AG09309 (cell line): ENCODE measurements around the gene RASIP1.

Experiments
- DNase-seq: peaks from one replicate; pipeline ENCODE4 v3.0.0-alpha.2; 2010; ENCODE audit warnings: low read depth
- H3K4me3 ChIP-seq: 2 replicates; pipeline ENCODE4 v1.5.1; 2011; ENCODE audit warnings: mild to moderate bottlenecking, low read depth, low read length, moderate library complexity; ENCODE audit not compliant: control insufficient read depth
- TF ChIP-seq, protein P1 (sequence below): IDR thresholded peaks from 2 replicates; pipeline ENCODE4 v1.5.1; 2011; ENCODE audit warnings: mild to moderate bottlenecking, low read depth, low read length, inconsistent platforms; ENCODE audit not compliant: insufficient read depth, control insufficient read depth; ENCODE audit errors: missing control alignments

Gene RASIP1

DNA sequence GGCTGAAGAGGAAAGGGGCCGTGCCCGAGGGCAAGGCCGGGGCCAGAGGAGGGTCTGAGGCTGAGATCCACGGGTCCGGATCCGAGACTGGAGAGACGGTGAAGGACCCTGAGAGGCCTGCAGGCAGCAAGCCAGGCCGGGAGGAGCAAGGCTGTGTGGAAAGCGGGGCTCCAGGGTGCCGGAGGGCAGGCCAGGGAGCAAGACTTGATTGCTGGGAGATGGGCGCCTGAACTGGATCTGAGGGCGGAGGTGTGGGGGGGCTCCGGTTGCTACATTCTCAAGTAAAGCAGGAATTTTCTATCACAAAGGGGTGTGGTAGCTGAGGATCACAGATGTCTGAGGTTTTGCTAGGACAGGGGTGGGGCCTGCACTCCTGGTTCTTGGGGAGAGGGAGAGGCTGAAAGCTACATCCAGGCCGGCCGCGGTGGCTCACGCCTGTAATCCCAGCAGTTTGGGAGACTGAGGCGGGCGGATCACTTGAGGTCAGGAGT is 24.7 kb downstream of the RASIP1 start:
- TF ChIP-seq, protein P1, sequence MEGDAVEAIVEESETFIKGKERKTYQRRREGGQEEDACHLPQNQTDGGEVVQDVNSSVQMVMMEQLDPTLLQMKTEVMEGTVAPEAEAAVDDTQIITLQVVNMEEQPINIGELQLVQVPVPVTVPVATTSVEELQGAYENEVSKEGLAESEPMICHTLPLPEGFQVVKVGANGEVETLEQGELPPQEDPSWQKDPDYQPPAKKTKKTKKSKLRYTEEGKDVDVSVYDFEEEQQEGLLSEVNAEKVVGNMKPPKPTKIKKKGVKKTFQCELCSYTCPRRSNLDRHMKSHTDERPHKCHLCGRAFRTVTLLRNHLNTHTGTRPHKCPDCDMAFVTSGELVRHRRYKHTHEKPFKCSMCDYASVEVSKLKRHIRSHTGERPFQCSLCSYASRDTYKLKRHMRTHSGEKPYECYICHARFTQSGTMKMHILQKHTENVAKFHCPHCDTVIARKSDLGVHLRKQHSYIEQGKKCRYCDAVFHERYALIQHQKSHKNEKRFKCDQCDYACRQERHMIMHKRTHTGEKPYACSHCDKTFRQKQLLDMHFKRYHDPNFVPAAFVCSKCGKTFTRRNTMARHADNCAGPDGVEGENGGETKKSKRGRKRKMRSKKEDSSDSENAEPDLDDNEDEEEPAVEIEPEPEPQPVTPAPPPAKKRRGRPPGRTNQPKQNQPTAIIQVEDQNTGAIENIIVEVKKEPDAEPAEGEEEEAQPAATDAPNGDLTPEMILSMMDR = no peak
- no peak overlapping the region for H3K4me3 ChIP-seq
- no peak for DNase-seq

DNA sequence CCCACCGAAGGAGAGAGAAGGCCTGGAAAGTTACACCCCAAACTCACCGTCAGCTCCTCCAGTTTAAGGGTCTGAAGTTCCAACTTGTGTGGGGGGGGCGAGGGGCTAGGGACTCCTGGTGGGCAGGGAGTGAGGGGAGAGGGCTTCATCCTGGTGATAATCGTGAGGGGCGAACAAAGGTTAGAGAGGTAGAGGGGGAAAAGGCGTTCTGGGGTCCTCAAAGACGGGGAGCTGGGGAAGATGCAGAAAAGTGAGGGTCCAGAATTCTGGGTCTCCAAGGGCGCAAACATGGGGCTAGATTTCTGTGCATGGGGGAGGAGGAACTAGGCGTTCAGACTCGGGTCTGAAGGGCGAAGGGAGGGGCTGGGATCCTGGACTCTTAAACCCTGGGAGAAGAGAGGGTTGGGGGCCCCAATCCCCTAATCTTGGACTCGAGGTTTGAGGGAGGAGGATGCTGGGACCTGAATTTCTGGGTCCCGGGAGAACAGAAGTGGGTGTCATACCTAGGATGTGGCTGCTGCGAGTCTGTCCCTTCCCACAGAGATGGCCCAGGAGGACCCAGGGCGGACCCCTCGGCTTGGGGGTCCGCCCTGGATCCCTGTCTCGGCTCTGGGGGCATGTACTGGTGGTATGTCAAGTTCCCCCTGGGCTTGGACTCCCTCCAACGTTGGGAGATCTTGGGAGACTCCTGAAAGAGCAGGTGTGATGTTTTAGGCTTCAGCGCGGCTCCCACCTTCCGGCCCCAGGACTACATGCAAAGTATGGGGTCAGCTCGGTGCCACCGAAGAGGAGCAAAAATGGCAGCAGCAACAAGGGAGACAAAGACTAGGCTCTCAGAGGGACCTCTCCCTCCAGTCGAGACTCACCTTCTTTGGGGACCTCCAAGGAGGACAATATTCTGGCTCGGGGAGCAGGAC is 25.4 kb downstream of the RASIP1 start:
- DNase-seq = no peak

DNA sequence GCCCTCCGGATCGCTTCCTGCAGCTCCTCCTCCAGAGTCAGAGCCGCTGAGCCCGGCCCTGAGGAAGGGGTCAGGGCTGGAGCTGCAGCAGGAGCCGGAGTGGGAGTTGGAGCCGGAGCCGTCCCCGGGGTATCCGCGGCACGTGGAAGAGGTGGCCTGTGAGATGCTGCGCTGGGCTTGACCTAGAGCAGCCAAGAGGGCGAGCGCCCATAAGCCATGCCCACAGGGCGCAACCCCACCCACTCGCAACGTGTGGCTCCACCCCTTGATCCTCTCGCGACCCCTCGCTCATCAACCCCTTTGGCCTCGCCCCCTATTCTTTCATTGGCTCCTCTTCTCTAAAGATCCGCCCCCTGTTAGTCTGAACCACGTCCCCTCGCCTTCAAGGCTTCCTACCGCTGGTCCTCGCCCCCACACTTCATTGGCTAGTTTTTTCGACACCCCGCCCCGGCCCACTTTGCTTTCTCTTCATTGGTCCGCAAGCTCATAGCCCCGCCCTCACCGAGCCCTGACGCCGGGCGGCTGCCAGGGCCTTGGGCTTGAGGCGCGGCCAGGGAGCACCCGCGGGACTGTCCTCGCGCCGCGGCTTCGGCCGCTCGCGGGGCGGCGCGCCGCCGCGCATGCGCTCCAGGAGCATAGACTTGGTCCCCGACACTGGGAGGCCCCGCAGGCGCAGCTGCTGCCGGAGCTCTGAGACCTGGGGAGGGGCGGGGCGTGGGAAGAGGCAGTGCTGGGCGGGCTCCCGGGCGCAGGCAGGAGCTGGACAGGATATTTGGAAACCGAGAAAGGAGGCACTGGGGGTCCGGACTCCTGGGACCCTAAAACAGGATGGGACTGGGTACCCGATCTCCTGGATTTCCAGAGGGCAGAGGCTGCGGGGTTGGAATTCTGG is 26.3 kb downstream of the RASIP1 start:
- TF ChIP-seq, protein P1 = no peak
- peak; percentile 96 for DNase-seq
- H3K4me3 ChIP-seq = peak overlapping the region; percentile 86

More for the DNA sequence above, 25.4 kb downstream of the RASIP1 start:
- H3K4me3 ChIP-seq = peak overlapping the region; percentile 72
- TF ChIP-seq, protein P1 = no peak

DNA sequence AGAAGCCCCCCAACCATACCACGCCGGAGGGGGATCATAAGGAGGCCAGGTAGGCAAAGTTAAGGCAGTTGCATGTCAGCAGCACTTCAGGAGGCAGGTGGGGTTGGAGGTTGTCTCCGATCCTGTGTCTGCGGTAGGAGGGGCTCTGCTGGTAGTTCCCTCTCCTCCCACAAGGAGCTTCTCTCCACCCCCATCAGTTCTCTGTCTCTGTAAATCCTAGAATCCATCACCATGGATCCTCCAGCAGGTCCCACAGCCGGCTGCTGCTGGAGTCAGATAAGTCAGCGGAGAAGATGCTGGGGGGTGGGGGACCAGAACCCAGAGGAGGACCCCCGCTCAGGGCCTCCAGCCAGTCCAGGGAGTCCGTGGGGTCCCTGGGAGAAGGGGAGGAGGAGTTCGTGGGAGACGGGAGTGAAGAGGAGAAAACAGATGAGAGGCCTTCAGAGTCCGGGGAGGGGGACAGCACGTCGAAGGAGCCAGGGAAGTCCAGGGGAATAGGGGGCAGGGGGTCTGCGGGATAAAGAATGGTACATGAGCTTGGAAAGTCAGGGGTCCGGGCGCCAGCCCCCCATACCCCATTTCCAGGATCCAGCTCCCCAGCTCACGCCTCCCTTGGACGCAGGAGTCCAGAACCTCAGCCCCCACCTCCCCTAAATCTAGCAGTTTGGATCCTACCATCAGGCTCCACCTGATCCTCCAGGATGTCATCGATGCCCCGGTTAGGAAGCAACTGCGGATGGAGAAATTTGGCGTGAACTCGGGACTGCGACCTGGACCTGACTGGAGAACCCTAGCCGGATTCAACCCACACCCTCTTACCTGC is 27.2 kb downstream of the RASIP1 start:
- DNase-seq = no peak
- TF ChIP-seq, protein P1 = peak; percentile 21
- peak overlapping the region; percentile 86 for H3K4me3 ChIP-seq

DNA sequence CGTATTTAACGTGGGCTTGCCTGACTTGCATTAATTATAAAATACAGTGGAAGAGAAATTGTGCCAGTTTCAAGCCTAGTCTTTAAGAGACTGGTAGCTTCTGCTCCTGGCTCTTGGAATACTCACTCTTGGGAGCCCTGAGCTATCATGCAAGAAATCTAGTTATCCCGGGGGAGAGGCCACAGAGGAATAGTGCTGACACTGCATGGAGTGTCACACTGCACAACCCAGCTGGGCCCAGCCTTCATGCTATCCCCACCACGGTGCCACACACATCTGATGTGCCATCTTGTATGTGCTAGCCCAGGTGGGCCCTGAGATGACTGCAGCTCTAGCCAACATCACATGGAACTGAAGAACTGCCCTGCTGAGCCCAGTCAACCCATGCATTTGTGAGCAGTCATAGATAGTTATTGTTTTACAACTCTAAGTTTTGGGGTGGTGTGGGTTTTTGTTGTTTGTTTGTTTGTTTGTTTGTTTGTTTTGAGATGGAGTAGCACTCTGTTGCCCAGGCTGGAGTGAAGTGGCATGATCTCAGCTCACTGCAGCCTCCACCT is 29.2 kb downstream of the RASIP1 start:
- DNase-seq = no peak
- H3K4me3 ChIP-seq = no peak overlapping the region
- TF ChIP-seq, protein P1 = no peak
